ENCODE data around the gene MYL5.

Gene MYL5

DNA sequence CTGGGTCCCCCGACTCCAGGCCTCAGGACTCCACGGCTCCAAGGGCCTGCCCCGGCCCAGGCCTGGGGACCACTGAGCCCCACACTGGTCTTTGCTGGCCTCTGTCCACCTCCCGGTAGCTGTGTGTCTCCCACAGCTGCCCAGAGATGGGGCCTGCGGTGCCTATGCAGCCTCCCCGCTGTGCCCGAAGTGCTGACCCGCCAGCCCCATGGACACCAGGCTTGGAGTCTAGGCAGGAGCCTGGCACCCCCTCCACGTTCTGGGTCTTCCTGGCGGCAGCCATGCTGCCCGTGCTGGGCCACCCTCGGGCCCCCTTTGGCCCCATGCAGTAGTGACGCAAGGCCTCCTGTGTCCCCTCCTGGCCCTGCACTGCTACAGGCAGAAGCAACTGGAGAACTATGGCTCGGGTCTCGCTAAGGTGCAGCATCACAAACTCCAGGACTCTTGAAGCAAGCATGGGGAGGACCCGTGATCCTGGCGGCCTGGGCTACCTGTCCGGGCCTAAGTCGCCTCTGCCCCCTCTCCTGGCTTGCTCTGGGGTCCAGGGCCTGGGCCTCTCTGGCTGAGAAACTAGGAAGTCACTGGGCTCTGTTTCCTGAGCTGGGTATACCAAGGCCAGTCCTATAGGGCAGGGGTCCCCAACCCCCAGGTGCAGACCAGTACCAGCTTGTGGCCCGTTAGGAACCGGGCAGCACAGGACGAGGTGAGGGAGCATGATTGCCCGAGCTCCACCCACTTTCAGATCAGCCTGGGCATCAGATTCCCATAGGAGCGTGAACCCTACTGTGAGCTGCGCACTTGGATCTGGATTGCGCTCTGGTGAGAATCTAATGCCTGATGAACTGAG lies 917 bp downstream of the MYL5 start:
- no peak for DNase-seq

DNA sequence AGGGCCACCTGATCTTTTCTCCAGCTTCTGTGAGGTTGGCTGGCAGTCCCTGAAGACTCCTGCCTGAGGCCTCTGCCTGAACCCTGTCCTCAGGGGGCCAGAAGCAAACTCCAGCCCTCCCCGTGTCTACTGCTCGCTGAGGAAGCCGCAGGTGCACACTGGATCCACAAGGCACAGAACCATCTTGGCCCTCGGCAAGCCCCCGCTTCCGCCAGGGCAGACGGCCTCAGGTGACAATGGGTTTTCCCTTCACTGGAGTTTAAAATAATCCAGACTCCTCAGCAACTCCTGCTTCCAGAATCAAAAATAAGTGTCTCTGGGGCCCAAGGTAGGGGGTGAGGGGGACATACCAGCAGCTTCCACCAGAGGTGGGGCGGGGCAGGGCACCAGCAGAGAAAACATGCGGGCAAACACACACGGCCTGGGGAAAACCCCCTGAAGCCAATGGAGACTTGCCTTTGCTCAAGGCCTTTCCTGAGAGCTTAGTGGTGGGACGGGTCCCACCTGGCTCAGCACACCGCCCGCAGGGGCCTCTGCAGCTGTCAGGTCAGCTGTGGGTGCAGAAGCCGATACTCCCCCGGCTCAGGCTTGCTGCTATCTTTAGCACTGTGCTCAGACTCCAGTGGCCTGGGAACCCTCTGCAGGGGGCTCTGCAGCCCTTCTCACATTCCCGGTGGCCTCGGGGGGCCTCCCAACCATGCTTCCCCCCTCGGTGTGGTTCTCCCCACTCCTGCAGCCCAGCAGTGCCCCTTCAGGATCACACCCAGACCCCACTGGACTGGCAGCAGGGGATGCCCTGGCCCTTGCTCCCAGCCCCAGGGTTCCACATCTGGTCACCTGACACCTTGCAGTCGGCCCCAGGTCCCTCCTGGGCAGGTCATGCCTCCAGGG lies 1.9 kb downstream of the MYL5 start:
- no peak for DNase-seq

DNA sequence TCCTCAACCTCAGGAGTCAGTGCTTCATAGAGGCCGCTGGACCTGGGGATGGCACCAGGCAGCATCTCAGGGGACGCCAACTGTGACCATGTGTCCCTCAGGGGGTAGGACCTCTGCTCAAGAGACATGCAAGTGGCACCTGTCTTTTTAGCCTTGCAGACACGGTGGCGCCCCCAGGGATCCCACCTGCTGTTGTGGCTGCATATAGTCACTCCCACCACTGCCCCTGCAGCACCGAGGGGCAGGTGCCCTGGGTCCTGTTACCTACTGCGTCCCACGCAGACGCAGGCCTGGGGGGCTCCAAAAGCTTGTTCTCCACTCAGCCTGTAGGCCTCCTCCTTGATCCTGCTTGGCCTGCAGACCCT lies 2.5 kb downstream of the MYL5 start:
- no peak for DNase-seq

DNA sequence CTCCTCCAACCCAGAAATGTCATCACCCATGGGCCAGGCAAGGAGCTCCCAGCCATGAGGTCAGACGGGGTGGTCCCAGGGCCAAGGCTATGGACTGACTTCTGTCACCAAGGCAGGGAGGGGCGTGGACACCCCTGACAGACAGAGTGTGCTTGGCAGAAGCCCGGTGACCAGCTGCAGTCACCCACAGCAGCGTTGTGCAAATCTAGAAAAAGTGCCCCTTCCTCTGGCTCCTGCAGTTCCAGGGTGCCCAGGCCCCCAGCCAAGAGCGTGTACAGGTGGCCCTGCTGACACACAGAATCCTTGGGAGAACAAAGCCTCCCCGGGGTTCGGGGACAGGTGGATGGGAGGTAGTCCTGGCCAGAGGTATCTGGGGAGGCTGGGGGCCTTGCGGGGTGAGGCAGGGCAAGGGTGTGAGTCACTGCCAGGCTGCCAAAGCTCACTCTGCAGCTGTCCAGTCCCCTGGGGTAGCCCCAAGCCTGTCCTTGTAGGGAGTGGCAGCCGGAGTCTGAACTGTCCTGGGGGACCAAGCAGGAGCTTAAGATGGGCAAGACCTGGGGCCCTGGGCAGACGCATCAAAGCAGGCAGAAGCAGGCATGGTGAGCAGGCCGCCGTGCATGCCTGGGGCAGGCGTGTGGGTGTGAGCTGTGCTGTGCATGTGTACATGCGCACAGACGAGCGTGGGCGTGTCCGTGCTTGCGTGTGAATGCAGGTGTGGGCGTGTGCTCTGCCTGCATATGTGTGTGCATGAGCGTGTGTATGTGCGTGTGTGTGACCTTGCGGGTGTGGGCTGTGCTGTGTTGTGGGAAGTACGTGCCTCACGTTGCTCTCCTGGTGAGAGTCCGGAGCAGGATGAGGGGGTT lies 3.3 kb downstream of the MYL5 start:
- no peak for DNase-seq

DNA sequence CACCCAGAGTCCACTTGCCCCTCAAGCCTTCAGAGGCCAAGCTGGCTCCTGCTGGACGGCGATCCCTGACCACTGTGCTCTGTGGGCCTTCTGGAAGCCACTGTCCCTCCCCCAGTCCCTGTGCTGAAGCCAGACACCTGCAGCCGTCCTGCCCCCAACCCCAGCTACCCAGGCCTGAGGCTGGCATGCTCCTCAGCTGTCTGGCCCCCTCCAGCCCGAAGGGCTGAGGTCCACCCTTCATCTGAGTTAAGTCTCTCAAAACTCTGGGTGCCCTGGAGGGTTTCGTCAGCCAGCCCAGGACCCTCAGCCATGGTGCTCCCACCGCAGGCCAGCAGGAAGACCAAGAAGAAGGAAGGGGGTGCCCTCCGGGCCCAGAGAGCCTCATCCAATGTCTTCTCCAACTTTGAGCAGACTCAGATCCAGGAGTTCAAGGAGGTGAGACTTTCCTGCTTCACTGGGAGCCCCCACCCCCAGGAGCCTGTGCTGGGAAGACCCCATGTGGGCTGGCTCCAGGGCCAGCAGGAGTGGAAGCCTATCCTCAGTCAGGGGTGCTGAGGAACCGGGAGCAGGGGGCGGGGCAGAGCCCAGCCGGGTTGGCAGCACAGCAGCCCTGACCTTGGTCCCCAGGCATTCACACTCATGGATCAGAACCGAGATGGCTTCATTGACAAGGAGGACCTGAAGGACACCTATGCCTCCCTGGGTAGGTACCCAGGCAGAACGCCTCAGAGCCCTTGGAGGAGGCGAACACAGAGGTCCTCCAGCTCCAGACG lies 4.2 kb downstream of the MYL5 start:
- DNase-seq, result no peak

DNA sequence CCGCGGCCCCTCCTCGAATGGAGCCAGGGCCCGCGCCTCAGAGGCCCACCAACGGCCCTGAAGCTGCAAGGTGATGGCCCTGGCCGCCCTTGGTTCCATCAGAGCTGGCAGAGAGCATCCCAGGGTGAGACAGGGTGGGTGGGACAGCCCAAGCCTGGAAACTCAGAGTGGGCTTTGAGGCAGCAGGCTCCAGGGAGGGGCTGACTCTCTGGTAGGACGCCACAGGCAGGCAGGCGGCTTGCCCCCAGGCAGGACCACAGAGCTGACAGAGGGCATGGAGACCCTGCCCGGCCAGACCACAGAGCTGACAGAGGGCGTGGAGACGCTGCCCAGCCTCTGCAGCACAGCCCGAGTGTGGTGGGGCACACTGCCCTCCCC lies 4.8 kb downstream of the MYL5 start:
- no peak for DNase-seq

DNA sequence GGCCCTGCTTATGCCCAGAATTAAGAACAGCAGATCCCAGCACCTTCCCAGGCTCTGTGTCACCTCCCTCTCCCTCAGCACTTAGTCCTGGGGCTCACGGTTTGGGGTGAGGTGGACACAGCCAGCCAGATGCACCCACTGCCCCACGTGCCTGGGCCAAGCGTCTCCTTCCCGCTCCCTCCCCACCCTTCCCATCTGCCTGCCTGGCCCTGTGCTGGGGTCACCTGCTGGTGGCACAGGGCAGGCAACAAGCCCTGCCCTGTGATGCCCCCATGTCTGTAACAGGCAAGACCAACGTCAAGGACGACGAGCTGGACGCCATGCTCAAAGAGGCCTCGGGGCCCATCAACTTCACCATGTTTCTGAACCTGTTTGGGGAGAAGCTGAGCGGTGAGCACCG lies 5.3 kb downstream of the MYL5 start:
- DNase-seq, result no peak

DNA sequence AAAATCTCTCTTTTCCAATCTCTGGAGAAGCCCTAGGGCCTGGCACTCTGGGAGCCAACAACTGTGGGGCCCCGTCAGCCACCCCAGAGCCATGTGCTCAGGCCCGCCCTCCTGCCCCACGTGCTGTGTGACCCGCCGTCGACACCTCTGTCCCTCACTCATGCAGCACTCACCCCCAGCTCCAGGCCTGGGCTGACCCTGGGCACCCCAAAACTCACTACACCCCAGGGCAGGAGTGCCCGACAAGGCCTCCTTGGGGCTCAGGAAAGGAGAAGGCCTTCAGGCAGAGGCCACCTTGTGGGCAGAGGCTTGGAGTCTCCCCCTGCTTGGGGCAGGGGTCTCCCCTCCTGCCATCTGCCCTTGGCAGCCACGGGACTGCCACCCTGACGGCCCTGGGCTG lies 5.7 kb downstream of the MYL5 start:
- DNase-seq, result no peak

DNA sequence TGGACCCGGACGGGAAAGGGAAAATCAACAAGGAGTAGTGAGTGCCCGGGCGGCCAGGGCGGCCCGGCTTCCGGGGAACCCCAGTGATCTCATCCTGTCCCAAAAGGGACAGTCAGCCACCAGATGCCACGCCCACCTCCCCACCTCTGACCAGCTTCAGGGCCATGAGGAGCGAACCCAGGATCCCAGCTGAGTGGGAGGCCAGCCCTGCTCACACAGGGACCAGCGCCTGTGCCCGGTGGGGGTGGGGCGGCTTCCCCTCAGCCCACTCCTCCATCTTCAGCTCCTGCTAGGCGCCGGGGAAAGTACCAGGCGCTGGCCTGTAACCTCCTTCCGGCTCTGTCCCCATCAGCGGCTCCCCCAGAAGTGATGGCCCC lies 6.2 kb downstream of the MYL5 start:
- DNase-seq, result no peak

DNA sequence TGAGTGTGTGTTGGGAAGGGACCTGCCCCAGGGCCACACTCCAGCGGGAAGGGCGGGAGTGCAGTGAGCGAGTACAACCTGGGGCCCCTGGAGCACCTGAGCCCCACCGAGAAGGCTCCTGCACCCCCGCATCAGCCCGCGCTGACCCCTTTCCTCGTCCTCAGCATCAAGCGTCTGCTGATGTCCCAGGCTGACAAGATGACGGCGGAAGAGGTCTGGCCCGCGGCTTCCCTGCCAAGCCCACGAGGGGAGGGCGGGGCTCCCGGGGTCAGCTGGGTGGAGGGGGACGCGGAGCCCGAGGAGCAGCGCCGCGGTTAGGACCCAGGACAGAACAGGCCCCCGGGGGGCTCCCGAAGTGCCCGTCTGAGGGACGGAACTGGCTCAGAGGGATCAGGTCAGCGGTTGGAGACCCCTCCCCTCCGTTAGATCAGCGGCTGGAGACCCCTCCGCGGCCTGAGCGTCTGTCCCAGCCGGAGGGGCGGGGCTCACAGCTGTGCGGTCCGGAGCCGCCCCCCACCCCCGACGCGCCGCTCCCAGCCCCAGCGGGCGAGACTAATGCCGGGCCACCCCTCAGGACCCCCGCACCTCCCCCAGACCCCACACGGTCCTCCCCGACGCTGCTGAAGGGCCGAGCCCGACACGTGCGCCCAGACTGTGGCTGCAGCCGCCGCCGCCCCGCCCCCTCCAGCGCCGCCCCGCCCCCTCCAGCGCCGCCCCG lies 6.7 kb downstream of the MYL5 start:
- peak; percentile 81 for DNase-seq

DNA sequence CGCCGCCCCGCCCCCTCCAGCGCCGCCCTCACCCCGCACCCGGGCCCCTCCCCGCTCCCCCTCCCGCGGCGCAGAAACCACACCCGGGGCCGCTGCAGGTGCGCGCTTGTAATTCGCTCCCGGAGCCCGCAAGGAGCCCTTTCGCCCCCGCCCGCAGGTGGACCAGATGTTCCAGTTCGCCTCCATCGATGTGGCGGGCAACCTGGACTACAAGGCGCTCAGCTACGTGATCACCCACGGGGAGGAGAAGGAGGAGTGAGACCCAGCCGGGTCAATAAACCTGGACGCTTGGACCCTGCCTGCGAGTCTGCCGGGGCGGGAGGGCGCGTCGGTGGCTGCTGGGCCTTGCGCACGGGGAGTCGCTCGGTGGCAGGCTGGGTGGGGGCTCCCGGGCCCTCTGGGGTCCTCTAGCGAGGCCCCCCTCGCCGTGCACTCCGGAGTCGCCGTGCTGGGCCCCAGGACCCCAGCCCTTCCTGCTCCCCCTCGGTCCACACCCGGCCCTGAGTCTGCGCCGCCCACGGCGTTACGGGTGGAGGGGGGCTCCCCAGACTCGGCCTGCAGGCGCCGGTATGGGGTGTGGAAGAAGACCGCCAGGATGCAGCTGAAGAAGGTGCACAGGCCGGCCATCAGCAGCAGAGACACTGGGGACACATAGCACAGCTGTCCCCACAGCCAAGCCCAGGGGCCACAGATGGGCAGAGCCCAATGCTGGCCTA lies 7.6 kb downstream of the MYL5 start:
- DNase-seq, result no peak

DNA sequence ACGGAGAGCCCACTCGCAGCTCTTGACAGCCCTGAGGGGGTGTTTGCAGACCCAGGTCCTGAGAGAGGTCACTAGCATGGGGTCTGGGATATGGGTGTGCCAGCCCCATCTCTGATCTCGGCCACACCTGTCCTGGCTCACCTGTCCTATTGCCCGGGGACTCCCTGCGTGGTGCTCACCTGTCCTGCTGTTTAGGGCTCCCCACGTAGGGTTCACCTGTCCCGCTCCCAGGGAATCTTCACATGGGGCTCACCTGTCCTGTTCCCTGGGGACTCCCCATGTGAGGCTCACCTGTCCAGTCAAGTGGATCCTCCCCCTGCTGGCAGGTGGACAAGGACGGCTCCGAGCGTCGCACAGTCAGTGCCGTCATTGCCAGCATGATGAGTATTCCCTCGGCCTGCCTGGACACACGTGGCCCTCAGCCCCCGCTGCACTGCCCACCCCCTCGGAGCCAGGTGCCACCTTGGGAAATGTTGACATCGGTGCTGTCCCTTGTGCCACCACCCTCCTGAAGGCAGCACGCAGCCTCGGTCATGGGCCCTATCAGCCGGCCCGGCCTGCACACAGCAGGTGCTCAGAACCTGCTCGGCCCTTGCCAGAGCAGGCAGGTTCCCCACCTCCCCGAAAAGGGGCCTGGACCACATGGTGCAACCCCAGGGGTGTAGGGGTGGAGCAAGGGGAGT lies 8.3 kb downstream of the MYL5 start:
- no peak for DNase-seq

DNA sequence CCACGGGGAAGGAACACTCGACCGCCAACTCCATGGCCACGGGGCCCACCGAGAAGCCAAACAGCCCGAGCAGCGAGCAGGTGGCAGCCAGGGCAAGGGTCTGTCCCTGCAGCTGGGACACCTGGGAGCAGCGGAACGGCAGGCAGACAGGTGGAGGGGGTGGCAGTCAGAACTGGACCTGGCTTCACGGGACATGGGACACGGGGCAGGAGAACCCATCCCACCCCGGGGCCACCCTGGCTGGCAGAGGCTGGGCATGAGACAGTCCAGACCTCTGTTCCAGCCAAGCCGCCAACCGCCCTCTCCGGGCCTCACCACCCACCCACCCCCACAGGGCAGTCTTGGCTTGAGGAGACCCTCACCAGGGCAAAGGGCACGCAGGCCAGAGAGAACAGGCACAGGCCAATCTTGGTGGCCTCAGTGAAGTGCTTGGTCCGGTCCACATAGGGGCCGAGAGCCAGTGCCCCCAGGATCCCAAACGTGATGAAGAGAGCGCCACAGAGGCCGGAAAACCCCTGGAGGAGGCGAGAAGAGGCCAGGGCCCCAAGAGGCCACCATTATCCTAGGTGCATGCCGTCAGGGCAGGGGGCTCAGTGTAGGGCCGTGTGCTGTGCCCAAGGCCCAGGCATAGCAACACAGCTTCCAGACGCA lies 9.0 kb downstream of the MYL5 start:
- DNase-seq, result no peak

DNA sequence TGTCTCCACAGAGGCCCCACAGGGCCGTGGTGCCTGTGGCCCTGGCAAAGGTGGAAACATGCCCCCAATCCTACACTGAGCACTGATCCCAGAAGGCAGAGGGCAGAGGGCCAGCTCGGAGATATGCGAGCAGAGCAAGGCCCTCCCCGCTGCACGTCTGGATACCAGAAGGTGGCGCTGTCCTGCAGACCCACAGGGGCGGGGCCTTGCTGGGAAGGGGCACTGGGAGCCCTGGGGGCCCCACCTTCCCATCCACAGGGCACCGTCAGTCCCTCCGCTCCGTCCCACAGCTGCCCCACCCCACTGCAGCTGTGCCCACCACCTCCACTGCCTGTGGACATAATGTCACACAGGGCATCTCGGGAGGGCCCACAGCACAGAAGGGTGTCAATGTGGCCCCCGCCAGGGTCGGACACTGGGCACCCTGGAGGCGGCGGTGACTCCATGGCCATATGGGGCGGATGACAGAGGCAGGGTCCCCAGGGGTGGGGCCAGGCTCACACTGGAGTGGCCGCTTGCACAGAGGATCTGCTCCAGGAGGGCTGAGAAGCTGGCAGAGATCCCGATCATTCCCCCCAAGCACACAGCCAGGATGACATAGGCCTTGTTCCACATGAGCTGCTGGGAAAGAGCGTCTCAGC lies 9.8 kb downstream of the MYL5 start:
- peak; percentile 76 for DNase-seq

DNA sequence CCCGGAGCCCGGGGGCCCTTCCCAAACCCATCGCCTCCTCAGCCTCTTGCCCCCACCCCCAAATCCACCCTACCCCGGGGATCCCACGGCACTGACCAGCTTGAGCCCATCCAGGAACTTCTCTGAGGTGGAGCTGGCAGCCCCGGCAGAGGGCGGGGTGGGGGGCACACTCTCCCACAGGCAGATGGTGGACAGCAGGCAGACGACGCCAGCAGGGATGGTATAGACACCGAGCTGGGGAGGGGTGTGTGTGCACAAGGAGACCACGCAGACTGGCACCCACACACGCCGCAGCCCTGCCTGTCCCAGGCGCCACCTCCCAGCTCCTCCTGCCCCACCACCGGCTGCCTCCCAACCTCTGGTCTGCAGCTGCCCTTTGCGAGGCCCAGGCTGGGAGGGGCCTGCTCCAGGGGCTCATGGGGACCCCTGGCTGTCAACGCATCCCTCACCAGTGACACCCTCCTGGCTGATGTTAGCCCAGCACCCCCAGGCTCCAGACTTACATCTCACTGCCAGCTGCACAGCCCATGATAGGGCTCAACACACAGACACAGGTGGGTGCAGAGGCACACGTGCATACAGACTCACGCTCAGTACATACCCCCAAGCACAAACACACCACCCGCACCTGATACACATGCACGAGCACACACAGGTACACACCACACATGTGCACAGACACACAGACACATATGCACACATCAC lies 10.4 kb downstream of the MYL5 start:
- DNase-seq, result no peak

DNA sequence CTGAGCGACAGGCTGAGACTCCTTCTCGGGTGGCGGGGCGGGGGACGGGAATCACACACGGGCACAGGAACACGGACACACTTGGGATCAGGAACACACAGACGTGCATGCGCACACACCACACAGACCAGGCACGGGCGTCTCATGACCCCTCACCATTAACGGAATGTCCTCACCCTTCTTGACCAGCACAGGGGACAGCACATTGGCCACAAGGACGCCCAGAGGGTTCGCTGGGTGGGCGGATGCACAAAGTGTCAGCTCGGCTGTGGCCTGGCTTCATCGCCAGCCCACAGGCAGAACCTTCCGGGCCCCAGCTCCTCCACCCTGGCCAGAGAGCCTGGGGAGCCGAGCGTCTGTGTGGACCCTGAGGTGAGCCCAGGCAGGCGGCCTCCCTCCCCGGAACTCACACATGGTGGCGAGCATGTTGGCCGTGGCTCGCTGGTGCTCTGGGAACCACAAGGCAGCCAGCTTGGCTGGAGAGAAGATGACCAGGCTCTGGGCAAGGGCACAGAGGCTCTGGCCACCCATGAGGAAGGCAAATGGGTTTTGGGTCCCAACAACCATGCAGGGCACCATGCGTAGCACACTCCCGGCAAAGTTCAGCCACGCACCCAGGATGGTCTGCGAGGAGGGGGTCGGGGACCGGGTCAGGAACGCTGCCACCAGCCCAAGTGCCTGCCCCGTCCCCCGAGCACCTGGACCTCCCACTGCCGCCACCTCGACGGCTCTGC lies 11.5 kb downstream of the MYL5 start:
- no peak for DNase-seq

DNA sequence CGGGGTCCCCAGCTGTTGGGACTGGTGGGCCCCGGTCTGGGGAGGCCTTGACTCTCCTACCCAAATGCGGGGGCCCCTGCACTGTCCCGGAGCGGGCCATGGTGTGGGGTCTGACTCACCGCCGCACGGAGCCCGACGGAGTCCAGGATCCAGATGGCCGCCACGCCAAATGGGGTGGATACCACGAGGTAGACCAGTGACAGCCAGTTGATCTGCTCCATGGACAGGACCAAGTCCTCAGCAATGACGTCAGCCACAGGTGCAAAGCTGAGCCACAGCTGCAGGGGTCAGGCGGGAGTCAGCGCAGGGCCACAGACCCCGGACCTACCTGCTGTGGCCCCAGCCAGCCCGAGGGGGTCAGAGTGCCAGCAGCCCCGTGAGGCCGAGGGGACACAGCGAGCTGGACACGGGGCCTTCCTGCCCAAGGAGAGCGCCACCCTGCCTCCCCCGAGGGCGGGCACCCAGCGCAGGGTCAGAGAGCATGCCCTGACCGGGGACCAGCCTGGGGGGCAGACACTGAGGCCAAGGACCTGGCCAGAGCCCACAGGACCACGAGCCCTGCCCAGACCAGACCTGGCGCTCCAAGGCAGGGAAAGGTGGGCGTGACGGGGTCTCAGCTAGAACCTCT lies 12.2 kb downstream of the MYL5 start:
- DNase-seq, result no peak
